Stomach smooth muscle (tissue), 2 donors: ENCODE results near the gene VILL.

Experiments
- H3K27ac ChIP-seq: one replicate; pipeline ENCODE4 v1.7.0; 2013; ENCODE audit warnings: mild to moderate bottlenecking, low read length, inconsistent platforms
- H3K27me3 ChIP-seq, 2 donors: one replicate each; pipeline ENCODE4 v1.7.0; 2013; ENCODE audit warnings: low read length in 2 of 2; ENCODE audit not compliant: insufficient read depth in 2 of 2, control insufficient read depth in 1 of 2
- H3K36me3 ChIP-seq, 2 donors: one replicate each; pipeline ENCODE4 v1.7.0; 2013; ENCODE audit warnings: low read length in 2 of 2; ENCODE audit not compliant: control insufficient read depth in 2 of 2, insufficient read depth in 2 of 2
- H3K4me1 ChIP-seq: one replicate; pipeline ENCODE4 v1.7.0; 2013; ENCODE audit warnings: low read length; ENCODE audit not compliant: control insufficient read depth, insufficient read depth
- H3K4me3 ChIP-seq, 2 donors: one replicate each; pipeline ENCODE4 v1.7.0; 2013; ENCODE audit warnings: low read length in 2 of 2
- H3K9ac ChIP-seq, 2 donors: one replicate each; pipeline ENCODE4 v1.7.0; 2013; ENCODE audit warnings: low read length in 2 of 2, mild to moderate bottlenecking in 1 of 2
- H3K9me3 ChIP-seq, 2 donors: one replicate each; pipeline ENCODE4 v1.7.0; 2013; ENCODE audit warnings: low read length in 2 of 2; ENCODE audit not compliant: control insufficient read depth in 2 of 2
- donor health status: healthy.
- donor health status: Pancreatic carcinoma.

Gene VILL

DNA sequence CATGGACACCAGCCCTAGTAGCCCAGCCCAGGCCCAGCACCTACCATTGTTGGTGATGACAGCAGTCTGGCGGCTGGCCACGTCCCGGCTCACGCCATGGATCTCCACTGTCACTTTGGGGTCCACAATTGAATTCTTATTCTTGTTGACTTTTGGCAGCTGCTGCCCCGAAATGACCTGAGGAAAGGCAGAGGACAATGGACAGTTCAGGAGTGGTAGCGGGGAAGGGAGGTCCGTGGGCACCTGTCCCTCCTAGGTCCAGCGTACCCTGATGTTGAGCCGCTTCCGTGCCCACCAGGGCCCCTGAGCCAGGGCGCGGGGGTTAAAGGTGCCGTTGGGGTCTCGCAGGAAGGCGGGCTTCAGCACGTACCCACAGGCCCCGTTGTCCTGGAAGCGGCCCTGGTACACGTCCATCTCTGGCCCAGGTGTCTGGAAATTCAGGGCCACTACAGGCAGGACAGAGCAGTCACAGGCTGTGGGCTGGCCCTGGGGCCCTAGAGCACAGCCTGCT lies 17.7 kb downstream of the VILL start:
- Histone ChIP-seq H3K4me1 (peaks cover 11% of the 10 kb centered on the region), H3K9me3 (no peaks in the 10 kb centered on the region), H3K4me3 (no peak overlapping the region), H3K27ac (no peak overlapping the region), H3K27me3 (no peaks in the 10 kb centered on the region), H3K9ac (no peak overlapping the region), H3K36me3 (peaks cover 14 to 37% of the 10 kb centered on the region in 2 donors)

DNA sequence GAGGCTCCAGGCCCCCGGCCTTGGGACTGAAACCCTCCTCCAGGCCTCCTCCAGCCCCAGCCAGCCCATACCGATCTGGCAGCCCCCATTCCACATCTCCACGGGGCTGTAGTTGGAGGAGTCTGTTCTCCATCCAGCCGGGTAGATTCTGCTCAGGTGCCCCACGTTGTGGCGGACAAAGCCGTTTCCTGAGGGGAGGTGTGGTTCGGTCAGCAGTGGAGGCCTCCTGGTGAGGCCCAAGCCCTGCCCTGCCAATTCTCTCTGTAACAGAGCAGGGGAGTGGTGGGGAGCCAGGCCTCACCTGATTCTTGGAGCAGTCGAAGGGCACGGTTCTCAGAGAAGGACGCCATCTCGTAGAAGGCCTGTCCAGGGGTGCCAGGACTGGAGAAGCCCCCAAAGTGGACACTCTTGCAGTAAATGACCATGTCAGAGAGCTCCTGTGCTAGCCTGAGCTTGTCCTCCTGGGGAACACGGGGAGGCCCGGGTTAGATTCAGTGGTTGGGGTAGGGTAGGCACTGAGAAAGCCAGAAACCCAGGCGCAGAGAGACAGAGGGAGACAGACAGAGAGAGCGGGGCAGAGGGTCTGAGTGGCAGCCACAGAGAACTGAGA lies 18.5 kb downstream of the VILL start:
- Histone ChIP-seq H3K27ac (no peak overlapping the region), H3K36me3 (peaks cover 14 to 41% of the 10 kb centered on the region in 2 donors), H3K4me1 (peaks cover 5% of the 10 kb centered on the region), H3K27me3 (no peaks in the 10 kb centered on the region), H3K4me3 (no peak overlapping the region), H3K9me3 (no peaks in the 10 kb centered on the region), H3K9ac (no peak overlapping the region)

DNA sequence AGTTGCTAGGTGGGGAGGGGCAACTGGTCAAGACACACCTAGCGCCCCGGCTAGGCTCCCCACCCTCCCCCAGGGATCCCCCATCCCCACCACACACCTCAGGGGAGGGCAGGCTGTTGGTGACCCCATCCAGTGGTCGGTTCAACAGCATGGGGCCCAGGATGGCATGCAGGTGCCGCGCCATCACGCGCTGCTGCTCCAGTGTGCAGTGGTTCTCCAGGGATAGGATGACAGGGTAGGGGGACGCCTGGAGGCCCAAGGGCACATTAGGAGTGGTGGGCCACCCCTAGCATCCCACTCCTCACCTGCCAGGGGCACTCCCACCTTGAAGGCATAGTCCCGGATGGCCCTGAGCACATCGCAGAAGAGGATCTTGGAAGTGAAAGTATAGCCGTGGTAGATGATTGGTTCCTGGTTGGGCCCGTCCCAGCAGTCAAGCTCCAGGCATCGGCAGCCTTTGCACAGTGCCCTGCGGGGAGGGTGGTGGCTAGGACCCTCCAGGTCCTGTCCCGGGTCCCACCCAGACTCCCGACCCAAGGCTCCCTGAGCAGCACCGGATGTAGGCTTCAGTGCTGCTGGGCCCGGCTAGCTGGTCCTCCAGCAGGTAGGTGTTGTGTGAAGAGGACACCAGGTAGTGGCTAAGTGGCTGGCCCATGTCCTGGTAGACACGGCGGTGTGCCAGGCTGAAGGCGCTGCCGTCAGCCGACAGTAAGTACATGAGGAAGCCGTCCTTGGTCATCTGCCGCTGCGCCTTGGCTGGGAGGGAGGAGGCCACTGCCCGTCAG lies 19.4 kb downstream of the VILL start:
- H3K9me3 ChIP-seq: no peaks in the 10 kb centered on the region
- H3K36me3 ChIP-seq: peaks cover 14 to 44% of the 10 kb centered on the region in 2 donors

DNA sequence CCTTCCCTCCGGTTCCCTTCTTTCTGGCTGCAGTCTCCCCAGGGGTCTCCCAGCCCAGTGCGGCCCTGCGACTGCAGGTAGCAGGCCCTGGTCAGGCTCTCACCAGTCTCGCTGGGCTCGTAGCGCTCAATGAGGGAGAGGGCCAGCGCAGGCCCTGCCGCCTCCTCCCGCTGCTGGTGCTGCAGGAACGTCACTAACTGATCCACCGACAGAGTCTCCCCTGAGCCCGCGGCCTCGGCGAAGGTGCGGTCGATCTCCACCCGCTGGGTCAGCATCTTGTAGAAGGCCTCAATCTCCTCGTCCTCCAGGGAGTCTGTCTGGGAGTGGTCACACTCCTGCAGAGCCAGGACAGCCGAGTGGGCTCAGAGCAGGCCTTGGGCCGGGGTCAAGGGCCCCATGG lies 20.5 kb downstream of the VILL start:
- no peak overlapping the region for H3K9ac ChIP-seq
- H3K4me1 ChIP-seq: no peaks in the 10 kb centered on the region
- peaks cover 24 to 52% of the 10 kb centered on the region in 2 donors for H3K36me3 ChIP-seq
- no peak overlapping the region for H3K27ac ChIP-seq
- H3K9me3 ChIP-seq: peaks cover 0 to 5% of the 10 kb centered on the region in 2 donors
- H3K4me3 ChIP-seq: no peak overlapping the region
- H3K27me3 ChIP-seq: no peaks in the 10 kb centered on the region

More for the DNA sequence above, 19.4 kb downstream of the VILL start:
- H3K27ac ChIP-seq: no peak overlapping the region
- no peaks in the 10 kb centered on the region for H3K27me3 ChIP-seq
- no peaks in the 10 kb centered on the region for H3K4me1 ChIP-seq
- H3K9ac ChIP-seq: no peak overlapping the region
- H3K4me3 ChIP-seq: no peak overlapping the region

DNA sequence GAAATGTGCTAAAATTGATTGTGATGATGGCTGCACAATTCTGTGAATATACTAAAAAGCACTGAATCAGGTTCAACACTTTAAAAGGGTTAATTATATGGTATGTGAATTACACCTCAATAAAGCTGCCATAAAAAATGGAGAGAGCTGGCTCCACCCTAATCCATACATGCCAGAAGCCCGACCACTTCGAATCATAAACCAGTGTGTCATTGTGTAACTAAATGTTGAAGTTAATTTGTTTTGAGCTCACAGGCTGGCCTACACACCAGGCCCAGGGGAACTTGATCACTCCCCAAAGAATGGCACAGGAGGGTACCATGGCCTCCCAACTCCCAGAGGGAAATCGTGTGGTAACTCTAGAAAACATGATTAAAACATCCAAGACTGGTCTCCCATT lies 24.9 kb downstream of the VILL start:
- Histone ChIP-seq H3K4me1 (no peaks in the 10 kb centered on the region), H3K9ac (no peak overlapping the region), H3K4me3 (no peak overlapping the region), H3K36me3 (peaks cover 29 to 54% of the 10 kb centered on the region in 2 donors), H3K27ac (no peak overlapping the region), H3K9me3 (peaks cover 0 to 14% of the 10 kb centered on the region in 2 donors), H3K27me3 (no peaks in the 10 kb centered on the region)

DNA sequence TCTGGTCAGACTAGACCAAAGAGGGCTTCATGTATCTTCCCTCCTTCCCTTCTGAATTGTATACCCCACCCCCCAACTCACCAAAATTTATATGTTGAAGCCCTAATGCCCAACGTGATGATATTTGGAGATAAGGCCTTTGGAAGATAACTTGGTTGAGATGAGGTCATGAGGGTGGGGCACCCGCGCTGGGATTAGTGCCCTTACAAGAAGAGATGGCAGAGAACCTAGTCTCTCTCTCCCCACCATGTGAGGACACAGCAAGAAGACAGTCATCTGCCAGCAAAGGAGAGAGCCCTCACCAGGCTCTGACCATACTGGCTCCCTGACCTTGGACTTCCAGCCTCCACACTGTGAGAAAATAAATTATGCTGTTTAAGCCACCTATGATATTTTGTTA lies 25.4 kb downstream of the VILL start:
- Histone ChIP-seq H3K36me3 (peaks cover 29 to 52% of the 10 kb centered on the region in 2 donors), H3K27ac (no peak overlapping the region)

DNA sequence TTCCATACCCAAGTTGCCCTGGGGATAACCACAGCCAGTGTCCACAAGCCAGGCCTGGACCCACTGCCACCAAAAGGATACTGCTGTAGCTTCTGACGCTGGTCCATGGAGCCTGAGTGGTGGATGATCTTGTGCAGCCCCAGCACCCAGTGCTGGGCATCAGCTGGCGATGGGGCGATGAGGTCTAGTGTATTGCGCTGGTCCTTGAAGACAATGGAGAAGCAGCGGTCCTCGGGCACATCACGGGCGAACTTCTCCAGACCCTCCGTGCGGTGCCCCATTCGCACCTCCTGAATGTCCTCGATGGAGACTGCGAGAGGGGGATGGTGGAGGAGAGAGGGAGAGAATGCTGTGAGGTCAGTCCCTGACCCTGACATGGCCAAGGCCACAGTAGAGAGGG lies 25.8 kb downstream of the VILL start:
- Histone ChIP-seq H3K36me3 (peaks cover 28 to 48% of the 10 kb centered on the region in 2 donors), H3K4me1 (no peaks in the 10 kb centered on the region), H3K27ac (no peak overlapping the region), H3K27me3 (no peaks in the 10 kb centered on the region), H3K9me3 (peaks cover 0 to 14% of the 10 kb centered on the region in 2 donors), H3K9ac (no peak overlapping the region), H3K4me3 (no peak overlapping the region)

More for the DNA sequence above, 25.4 kb downstream of the VILL start:
- Histone ChIP-seq H3K4me1 (no peaks in the 10 kb centered on the region), H3K27me3 (no peaks in the 10 kb centered on the region), H3K4me3 (no peak overlapping the region), H3K9ac (no peak overlapping the region), H3K9me3 (peaks cover 0 to 14% of the 10 kb centered on the region in 2 donors)

DNA sequence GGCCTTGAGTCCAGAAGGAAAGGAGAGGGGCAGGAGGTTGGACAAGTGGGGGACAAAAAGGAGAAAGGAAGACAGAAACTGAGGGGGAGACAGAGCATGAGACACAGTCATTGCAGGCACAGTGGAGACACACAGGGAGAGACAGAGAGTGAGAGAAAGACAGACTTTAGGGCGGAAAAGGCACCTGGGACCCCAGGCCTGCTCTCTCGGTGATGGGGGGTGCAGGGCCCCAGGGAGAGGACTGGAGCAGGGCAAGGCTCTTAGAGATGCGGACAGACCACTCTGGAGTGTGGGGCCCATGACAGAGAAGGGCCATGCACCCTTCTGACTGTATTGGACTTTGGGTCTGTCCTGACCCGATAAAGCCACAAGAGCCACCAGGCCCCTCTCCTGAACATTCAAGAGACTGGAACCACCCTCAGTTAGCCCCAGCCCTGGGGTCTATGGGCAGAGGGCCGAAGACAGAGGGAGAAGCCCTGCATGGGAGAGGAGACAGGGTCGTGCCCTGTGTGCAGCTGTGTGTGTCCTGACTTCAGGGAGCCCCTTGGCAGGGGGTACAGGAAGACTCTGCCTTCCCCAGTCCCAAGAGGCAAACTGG lies 26.4 kb downstream of the VILL start:
- Histone ChIP-seq H3K4me3 (no peak overlapping the region), H3K27ac (no peak overlapping the region), H3K9ac (no peak overlapping the region), H3K4me1 (no peaks in the 10 kb centered on the region), H3K9me3 (peaks cover 0 to 14% of the 10 kb centered on the region in 2 donors), H3K36me3 (peaks cover 25 to 46% of the 10 kb centered on the region in 2 donors), H3K27me3 (no peaks in the 10 kb centered on the region)

DNA sequence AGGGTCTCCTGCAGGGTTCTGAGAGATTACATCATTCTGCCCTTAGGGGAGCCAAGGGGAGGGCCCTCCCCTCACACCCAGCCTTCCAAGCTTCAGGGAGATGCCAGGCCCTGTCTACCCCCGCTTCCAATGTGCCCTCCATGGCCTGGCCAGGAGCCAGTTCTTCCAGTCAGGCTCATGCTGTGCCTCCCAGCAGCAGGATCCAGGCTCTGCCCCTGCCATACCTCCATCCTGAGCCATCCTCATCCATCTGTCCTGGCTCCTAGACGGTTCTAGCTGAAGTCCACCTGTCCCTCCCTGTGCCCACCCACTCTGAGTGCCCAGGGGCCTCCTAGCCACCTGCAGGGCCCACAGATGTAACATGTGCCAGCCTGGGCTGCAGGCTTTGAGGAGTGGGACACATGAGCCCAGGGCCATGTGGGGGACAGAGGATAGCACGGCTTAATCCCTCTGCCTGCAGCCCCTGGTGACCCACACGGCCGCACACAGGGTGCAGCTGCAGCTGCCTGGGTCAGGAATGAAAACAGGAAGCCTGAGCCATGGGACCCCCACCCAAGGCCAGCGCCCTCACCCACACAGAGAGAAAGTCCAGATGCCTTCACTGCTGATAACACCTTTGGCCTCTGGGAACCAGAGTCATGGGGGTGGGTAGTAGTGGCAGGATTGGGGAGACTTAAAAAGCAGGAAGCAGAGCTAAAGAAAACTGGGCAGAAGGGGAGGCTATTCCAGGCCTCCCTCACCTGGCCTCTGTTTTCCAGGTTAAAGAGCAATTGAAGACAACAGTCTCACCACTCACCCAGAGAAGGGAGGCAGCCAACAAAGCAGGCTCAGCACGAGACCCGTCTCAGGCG lies 27.1 kb downstream of the VILL start:
- no peaks in the 10 kb centered on the region for H3K4me1 ChIP-seq
- no peaks in the 10 kb centered on the region for H3K27me3 ChIP-seq
- peaks cover 0 to 14% of the 10 kb centered on the region in 2 donors for H3K9me3 ChIP-seq
- peaks cover 25 to 46% of the 10 kb centered on the region in 2 donors for H3K36me3 ChIP-seq
- H3K4me3 ChIP-seq: no peak overlapping the region
- H3K9ac ChIP-seq: no peak overlapping the region
- no peak overlapping the region for H3K27ac ChIP-seq
